K562 (cell line): ENCODE data around the gene FARP2. TPM values are rescaled to one million over a fixed set of nuclear protein-coding genes. Genes with fewer than 3 reads are reported as not detected.
A peak's percentile ranks its signal among the peaks of the same experiment; 100 is the strongest.

Experiments
- ARNT ChIP-seq, 2 experiments: fragments of 450-650 bp; IDR thresholded peaks; 2 replicates each; pipeline ENCODE4 v1.6.1; 2016; ENCODE audit warnings: mild to moderate bottlenecking in 1 of 2
- ATF7 ChIP-seq: fragments of 450-650 bp; IDR thresholded peaks from 2 replicates; pipeline ENCODE4 v1.7.1; 2014; ENCODE audit warnings: mild to moderate bottlenecking, moderate library complexity
- BMI1 ChIP-seq: fragments of 150-350 bp; IDR thresholded peaks from 2 replicates; pipeline ENCODE4 v1.6.1; 2014; ENCODE audit warnings: low read length
- CBX1 ChIP-seq: sonication (generic); IDR thresholded peaks from 2 replicates; pipeline ENCODE4 v1.6.1; 2016; ENCODE audit warnings: antibody characterized with exemption, low read depth, mild to moderate bottlenecking
- CBX5 ChIP-seq: IDR thresholded peaks from 2 replicates; pipeline ENCODE4 v1.6.1; 2014; ENCODE audit warnings: low read depth, borderline replicate concordance
- EP400 ChIP-seq: fragments of 450-650 bp; IDR thresholded peaks from 2 replicates; pipeline ENCODE4 v1.6.1; 2017; ENCODE audit warnings: antibody characterized with exemption, mild to moderate bottlenecking, moderate library complexity
- FOS ChIP-seq: IDR thresholded peaks from 3 replicates; pipeline ENCODE4 v1.6.1; 2011; ENCODE audit not compliant: insufficient read length; ENCODE audit errors: extremely low read depth
- GTF2F1 ChIP-seq: IDR thresholded peaks from 2 replicates; pipeline ENCODE4 v1.6.1; 2011; ENCODE audit warnings: low read depth, low read length, improper control_type of control experiment
- HNRNPH1 ChIP-seq: fragments of 200-400 bp; formaldehyde crosslinking; optimal IDR thresholded peaks from 2 replicates; pipeline ENCODE3; 2017; ENCODE audit warnings: low read depth, mild to moderate bottlenecking, low read length, moderate library complexity
- MEF2D ChIP-seq: conservative IDR thresholded peaks from 2 replicates; pipeline ENCODE4 v1.6.1; 2016; ENCODE audit warnings: low read depth, missing genetic modification characterization, missing compliant biosample characterization
- PRMT5 ChIP-seq: sonication (generic); formaldehyde crosslinking; IDR thresholded peaks from 2 replicates; pipeline ENCODE4 v1.5.0; 2020; ENCODE audit warnings: missing genetic modification reagents
- PRPF4 ChIP-seq: fragments of 200-400 bp; formaldehyde crosslinking; IDR thresholded peaks from one replicate; pipeline ENCODE4 v1.6.1; 2017; ENCODE audit warnings: low read length, low read depth, mild to moderate bottlenecking; ENCODE audit not compliant: insufficient read depth, poor library complexity, severe bottlenecking
- SMAD3 ChIP-seq: fragments of 450-650 bp; formaldehyde crosslinking; conservative IDR thresholded peaks from 2 replicates; pipeline ENCODE4 v1.4.0; 2020; ENCODE audit warnings: mild to moderate bottlenecking
- SRF ChIP-seq, 2 experiments: fragments of 250-450, 450-650 bp in 1 of 2; sonication (Bioruptor Pico) in 1 of 2; sonication (generic) in 1 of 2; formaldehyde crosslinking; IDR thresholded peaks; 2 replicates each; pipeline versions ENCODE4 v1.5.0 to v1.5.1; 2020 to 2022; ENCODE audit warnings: mild to moderate bottlenecking in 1 of 2, missing genetic modification reagents in 1 of 2
- SRSF1 ChIP-seq: fragments of 200-400 bp; formaldehyde crosslinking; IDR thresholded peaks from 2 replicates; pipeline ENCODE4 v1.6.1; 2017; ENCODE audit warnings: mild to moderate bottlenecking, low read depth, low read length, moderate library complexity
- U2AF1 ChIP-seq: fragments of 200-400 bp; formaldehyde crosslinking; optimal IDR thresholded peaks from 2 replicates; pipeline ENCODE3; 2017; ENCODE audit warnings: mild to moderate bottlenecking, low read depth, low read length, moderate library complexity
- ZNF175 ChIP-seq: fragments of 200-800 bp; sonication (Bioruptor generic); IDR thresholded peaks from 2 replicates; pipeline ENCODE4 v1.6.1; 2016; ENCODE audit warnings: low read depth, mild to moderate bottlenecking, missing genetic modification characterization, missing compliant biosample characterization
- ZNF212 ChIP-seq: fragments of 450-650 bp; formaldehyde crosslinking; IDR thresholded peaks from 2 replicates; pipeline ENCODE4 v1.4.0; 2020; ENCODE audit warnings: mild to moderate bottlenecking
- ZNF217 ChIP-seq: sonication (generic); formaldehyde crosslinking; IDR thresholded peaks from 2 replicates; pipeline ENCODE4 v1.8.0; 2022; ENCODE audit warnings: mild to moderate bottlenecking, missing genetic modification reagents
- ZNF224 ChIP-seq: sonication (generic); formaldehyde crosslinking; IDR thresholded peaks from 2 replicates; pipeline ENCODE4 v1.8.0; 2022; ENCODE audit warnings: mild to moderate bottlenecking, missing genetic modification reagents
- ZNF311 ChIP-seq: fragments of 250-450 bp; sonication (Bioruptor Pico); IDR thresholded peaks from 2 replicates; pipeline ENCODE4 v1.4.0; 2020; ENCODE audit warnings: mild to moderate bottlenecking, moderate library complexity
- ZNF324 ChIP-seq: fragments of 250-450 bp; sonication (Bioruptor Pico); IDR thresholded peaks from 2 replicates; pipeline ENCODE4 v1.4.0; 2020; ENCODE audit warnings: mild to moderate bottlenecking
- ZNF347 ChIP-seq: fragments of 450-650 bp; formaldehyde crosslinking; IDR thresholded peaks from 2 replicates; pipeline ENCODE4 v1.4.0; 2020; ENCODE audit warnings: low read depth, mild to moderate bottlenecking, moderate library complexity
- ZNF444 ChIP-seq: fragments of 250-450 bp; sonication (Bioruptor Pico); IDR thresholded peaks from 2 replicates; pipeline ENCODE4 v1.4.0; 2020; ENCODE audit warnings: mild to moderate bottlenecking, moderate library complexity
- polyA plus RNA-seq, 8 experiments: library from polyadenylated mRNA; depleted of rRNA in 4 of 8; stranded (reverse) in 5 of 8; unstranded in 3 of 8; fragments of >200 nt; fragmentation: Nextera tagmentation in 2 of 8; fragmentation: Illumina TruSeq in 1 of 8; extraction: Ambion mirVana in 2 of 8; extraction: Trizol in 1 of 8; gene quantifications; 2 replicates each; pipeline versions ENCODE4 v1.2.1 to v1.2.3, GENCODE V29; 2011 to 2014; ENCODE audit warnings: inconsistent platforms in 1 of 8, missing spikeins in 1 of 8
- total RNA-seq, 7 experiments: library from RNA; depleted of rRNA in 6 of 7; stranded (reverse); fragments of >200 nt in 6 of 7; fragmentation: Illumina TruSeq in 2 of 7; extraction: Trizol in 2 of 7; gene quantifications; 2 replicates each; pipeline versions ENCODE4 v1.2.1 to v1.2.3, GENCODE V29; 2011 to 2021; ENCODE audit warnings: low replicate concordance in 1 of 7
- TF ChIP-seq, protein P1 (sequence below): fragments of 250-450 bp; sonication (Bioruptor Pico); IDR thresholded peaks from 2 replicates; pipeline ENCODE4 v1.9.0; 2021; ENCODE audit warnings: mild to moderate bottlenecking
- TF ChIP-seq, protein P2 (sequence below): sonication (generic); formaldehyde crosslinking; IDR thresholded peaks from 2 replicates; pipeline ENCODE4 v1.8.0; 2022; ENCODE audit warnings: mild to moderate bottlenecking, low read depth, missing genetic modification reagents
- TF ChIP-seq, protein P3 (sequence below): fragments of 150-350 bp; conservative IDR thresholded peaks from 2 replicates; pipeline ENCODE4 v1.6.1; 2014; ENCODE audit warnings: low read length

Gene FARP2
- total and polyA plus RNA-seq, 9 of the 15 experiments (the other 6 are each of a cell fraction or from before 2014, with no cell fraction given), result 4.1 to 38.1 (median 21.1) TPM

DNA sequence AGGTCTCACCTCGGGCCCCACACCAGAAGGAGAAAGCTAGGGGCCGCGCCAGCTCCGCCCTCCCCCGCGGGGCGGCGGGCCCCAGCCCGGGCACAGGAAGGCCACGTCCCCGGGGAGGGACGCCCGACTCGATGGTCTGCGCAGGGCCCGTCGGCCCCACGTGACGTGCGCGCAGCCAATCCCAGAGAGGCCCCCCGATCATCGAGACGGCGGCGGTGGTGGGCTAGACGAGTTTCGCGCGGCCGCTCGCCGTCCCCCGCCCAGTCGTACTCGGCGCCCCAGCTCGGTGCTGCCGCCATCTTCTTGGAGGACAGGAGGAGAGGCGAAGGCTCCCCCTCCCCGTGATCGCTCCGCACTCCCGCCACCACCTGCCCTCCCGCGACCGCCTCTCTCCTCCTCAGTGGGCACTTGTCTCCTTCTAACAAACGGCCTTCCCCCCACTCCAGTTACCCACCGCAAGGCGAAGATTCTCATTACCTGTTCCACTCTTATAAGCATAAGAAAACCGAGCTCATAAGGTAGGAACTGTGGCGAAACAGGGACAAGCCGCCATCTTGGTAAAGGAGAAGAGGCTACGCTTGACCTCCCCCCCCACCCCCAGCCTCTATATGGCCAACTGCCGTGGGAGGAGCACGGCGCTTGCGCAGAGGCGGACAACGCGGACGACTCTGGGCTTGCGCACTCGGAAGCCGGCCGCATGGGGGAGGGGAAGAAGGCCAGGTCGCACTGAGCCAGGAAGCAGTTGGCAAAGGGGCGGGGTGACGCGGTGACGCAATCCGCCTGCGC is 40.8 kb upstream of the FARP2 start, which contains the start of gene HDLBP (continued):
- TF ChIP-seq, protein P1, sequence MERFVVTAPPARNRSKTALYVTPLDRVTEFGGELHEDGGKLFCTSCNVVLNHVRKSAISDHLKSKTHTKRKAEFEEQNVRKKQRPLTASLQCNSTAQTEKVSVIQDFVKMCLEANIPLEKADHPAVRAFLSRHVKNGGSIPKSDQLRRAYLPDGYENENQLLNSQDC (CRISPR knock-in tag), result no peak
- TF ChIP-seq ZNF212 (CRISPR knock-in tag), result no peak
- no peak for TF ChIP-seq ZNF311 (CRISPR knock-in tag)
- TF ChIP-seq GTF2F1, result no peak
- TF ChIP-seq, protein P2, sequence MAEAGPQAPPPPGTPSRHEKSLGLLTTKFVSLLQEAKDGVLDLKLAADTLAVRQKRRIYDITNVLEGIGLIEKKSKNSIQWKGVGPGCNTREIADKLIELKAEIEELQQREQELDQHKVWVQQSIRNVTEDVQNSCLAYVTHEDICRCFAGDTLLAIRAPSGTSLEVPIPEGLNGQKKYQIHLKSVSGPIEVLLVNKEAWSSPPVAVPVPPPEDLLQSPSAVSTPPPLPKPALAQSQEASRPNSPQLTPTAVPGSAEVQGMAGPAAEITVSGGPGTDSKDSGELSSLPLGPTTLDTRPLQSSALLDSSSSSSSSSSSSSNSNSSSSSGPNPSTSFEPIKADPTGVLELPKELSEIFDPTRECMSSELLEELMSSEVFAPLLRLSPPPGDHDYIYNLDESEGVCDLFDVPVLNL (CRISPR knock-in tag), result peak; percentile 74; the same call in 1 of the 2 replicates
- TF ChIP-seq PRPF4, result peak; percentile 67
- no peak for TF ChIP-seq SRSF1
- no peak for TF ChIP-seq BMI1
- TF ChIP-seq ZNF444, result no peak
- TF ChIP-seq ZNF224 (CRISPR knock-in tag), result no peak
- TF ChIP-seq ATF7, result peak; percentile 47
- no peak for TF ChIP-seq SMAD3 (CRISPR knock-in tag)
- peak; percentile 85 for TF ChIP-seq U2AF1
- TF ChIP-seq PRMT5, result no peak
- TF ChIP-seq CBX1, result no peak
- TF ChIP-seq MEF2D (tag), result no peak
- no peak for TF ChIP-seq ZNF324 (CRISPR knock-in tag)
- peak in 1 of 2 experiments; percentile 65; a peak in 1 of 4 replicates for TF ChIP-seq ARNT (IDR thresholded peaks at IDR 0.05)
- no peak for TF ChIP-seq ZNF347 (CRISPR knock-in tag)
- no peak; a peak in 1 of 4 replicates for TF ChIP-seq SRF (CRISPR knock-in tag; IDR thresholded peaks at IDR 0.05)
- TF ChIP-seq CBX5, result no peak
- TF ChIP-seq, protein P3, sequence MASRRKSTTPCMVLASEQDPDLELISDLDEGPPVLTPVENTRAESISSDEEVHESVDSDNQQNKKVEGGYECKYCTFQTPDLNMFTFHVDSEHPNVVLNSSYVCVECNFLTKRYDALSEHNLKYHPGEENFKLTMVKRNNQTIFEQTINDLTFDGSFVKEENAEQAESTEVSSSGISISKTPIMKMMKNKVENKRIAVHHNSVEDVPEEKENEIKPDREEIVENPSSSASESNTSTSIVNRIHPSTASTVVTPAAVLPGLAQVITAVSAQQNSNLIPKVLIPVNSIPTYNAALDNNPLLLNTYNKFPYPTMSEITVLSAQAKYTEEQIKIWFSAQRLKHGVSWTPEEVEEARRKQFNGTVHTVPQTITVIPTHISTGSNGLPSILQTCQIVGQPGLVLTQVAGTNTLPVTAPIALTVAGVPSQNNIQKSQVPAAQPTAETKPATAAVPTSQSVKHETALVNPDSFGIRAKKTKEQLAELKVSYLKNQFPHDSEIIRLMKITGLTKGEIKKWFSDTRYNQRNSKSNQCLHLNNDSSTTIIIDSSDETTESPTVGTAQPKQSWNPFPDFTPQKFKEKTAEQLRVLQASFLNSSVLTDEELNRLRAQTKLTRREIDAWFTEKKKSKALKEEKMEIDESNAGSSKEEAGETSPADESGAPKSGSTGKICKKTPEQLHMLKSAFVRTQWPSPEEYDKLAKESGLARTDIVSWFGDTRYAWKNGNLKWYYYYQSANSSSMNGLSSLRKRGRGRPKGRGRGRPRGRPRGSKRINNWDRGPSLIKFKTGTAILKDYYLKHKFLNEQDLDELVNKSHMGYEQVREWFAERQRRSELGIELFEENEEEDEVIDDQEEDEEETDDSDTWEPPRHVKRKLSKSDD, result no peak
- no peak for TF ChIP-seq ZNF217 (CRISPR knock-in tag)
- TF ChIP-seq FOS, result no peak
- TF ChIP-seq ZNF175 (CRISPR knock-in tag), result 0 out of 2 replicates have a peak, but pooled peaks have one; percentile 50
- peak; percentile 93 for TF ChIP-seq EP400
- TF ChIP-seq HNRNPH1, result no peak
